DOHH2 (cell line): Measurements from ENCODE around the gene UNC45A.

ENCODE experiments used
- H3F3A ChIP-seq: fragments of 200-600 bp; sonication (generic), shearing (Covaris generic); 2 replicates; pipeline ENCODE4 v1.6.0; 2016; ENCODE audit warnings: antibody characterized with exemption, mild to moderate bottlenecking; ENCODE audit not compliant: control insufficient read depth, insufficient read depth
- H3K27ac ChIP-seq: fragments of 200-600 bp; sonication (generic); 2 replicates; pipeline ENCODE4 v1.5.1; 2014; ENCODE audit warnings: low read depth, mild to moderate bottlenecking, low read length, moderate library complexity
- H3K27me3 ChIP-seq: fragments of 200-600 bp; sonication (generic); 2 replicates; pipeline ENCODE4 v1.6.1; 2014; ENCODE audit warnings: mild to moderate bottlenecking, low read length, mixed read lengths; ENCODE audit not compliant: control insufficient read depth
- H3K36me3 ChIP-seq: fragments of 200-600 bp; sonication (generic); 2 replicates; pipeline ENCODE4 v1.6.1; 2014; ENCODE audit warnings: mild to moderate bottlenecking, low read length, moderate library complexity, mixed read lengths; ENCODE audit not compliant: control insufficient read depth
- H3K4me1 ChIP-seq: fragments of 200-600 bp; sonication (generic); 2 replicates; pipeline ENCODE4 v1.6.1; 2014; ENCODE audit warnings: mild to moderate bottlenecking, low read length, mixed read lengths; ENCODE audit not compliant: control insufficient read depth
- H3K4me2 ChIP-seq: fragments of 200-600 bp; sonication (generic); 2 replicates; pipeline ENCODE4 v1.6.0; 2014; ENCODE audit warnings: mild to moderate bottlenecking, low read length, moderate library complexity
- H3K4me3 ChIP-seq: fragments of 200-600 bp; sonication (generic); 2 replicates; pipeline ENCODE4 v1.5.1; 2014; ENCODE audit warnings: mild to moderate bottlenecking, low read length, mixed read lengths
- H3K79me2 ChIP-seq: fragments of 200-600 bp; sonication (generic); 2 replicates; pipeline ENCODE4 v1.6.1; 2014; ENCODE audit warnings: mild to moderate bottlenecking, low read length, mixed read lengths; ENCODE audit not compliant: control insufficient read depth
- H3K9me2 ChIP-seq: fragments of 200-600 bp; sonication (generic); replicated peaks from 2 replicates; pipeline ENCODE4 v1.6.1; 2014; ENCODE audit warnings: mild to moderate bottlenecking, low read length, mixed read lengths; ENCODE audit not compliant: control insufficient read depth
- H3K9me3 ChIP-seq: fragments of 200-600 bp; sonication (generic); 2 replicates; pipeline ENCODE4 v1.6.1; 2014; ENCODE audit warnings: antibody characterized with exemption, low read length, mixed read lengths; ENCODE audit not compliant: control insufficient read depth, insufficient read depth
- H4K20me1 ChIP-seq: fragments of 200-600 bp; sonication (generic); 2 replicates; pipeline ENCODE4 v1.6.0; 2014; ENCODE audit warnings: low read depth, mild to moderate bottlenecking, antibody characterized with exemption, low read length, moderate library complexity; ENCODE audit not compliant: control insufficient read depth, insufficient read depth
- EZH2phosphoT487 ChIP-seq: fragments of 200-600 bp; sonication (generic); IDR thresholded peaks from 2 replicates; pipeline ENCODE4 v1.6.1; 2017; ENCODE audit warnings: borderline replicate concordance, mild to moderate bottlenecking, antibody characterized with exemption, low read length, moderate library complexity, mixed read lengths
- TF ChIP-seq, protein P1 (sequence below): fragments of 200-600 bp; sonication (generic); IDR thresholded peaks from one replicate; pipeline ENCODE4 v1.5.1; 2014; ENCODE audit warnings: antibody characterized with exemption, mild to moderate bottlenecking, low read depth, low read length; ENCODE audit not compliant: poor library complexity, severe bottlenecking

Gene UNC45A

DNA sequence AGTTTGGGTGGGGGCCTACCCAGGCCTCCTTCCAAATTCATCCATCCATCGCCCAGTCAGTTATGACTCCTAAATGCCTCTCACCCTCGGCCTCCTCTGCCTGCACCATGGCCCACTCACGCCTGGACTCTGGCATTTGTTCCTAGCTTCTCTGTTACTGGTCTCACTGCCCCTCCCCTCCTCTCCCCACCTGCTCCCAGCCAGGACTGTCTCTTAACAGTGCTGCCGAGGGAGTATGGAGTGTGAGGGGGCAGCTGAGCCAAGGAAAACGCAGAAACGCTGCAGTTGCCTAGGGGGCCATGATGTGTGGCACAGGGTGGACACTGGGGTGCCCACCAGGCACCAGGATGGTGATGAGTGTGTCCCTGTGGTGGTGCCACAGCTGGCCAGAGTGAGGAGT lies 22.7 kb downstream of the UNC45A start:
- H3K4me3 ChIP-seq = no peak overlapping the region
- H3K4me1 ChIP-seq = peaks cover 24% of the 10 kb centered on the region
- H4K20me1 ChIP-seq = 0 out of 2 replicates have a peak, but pooled peaks cover 4% of the 10 kb centered on the region
- TF ChIP-seq, protein P1, sequence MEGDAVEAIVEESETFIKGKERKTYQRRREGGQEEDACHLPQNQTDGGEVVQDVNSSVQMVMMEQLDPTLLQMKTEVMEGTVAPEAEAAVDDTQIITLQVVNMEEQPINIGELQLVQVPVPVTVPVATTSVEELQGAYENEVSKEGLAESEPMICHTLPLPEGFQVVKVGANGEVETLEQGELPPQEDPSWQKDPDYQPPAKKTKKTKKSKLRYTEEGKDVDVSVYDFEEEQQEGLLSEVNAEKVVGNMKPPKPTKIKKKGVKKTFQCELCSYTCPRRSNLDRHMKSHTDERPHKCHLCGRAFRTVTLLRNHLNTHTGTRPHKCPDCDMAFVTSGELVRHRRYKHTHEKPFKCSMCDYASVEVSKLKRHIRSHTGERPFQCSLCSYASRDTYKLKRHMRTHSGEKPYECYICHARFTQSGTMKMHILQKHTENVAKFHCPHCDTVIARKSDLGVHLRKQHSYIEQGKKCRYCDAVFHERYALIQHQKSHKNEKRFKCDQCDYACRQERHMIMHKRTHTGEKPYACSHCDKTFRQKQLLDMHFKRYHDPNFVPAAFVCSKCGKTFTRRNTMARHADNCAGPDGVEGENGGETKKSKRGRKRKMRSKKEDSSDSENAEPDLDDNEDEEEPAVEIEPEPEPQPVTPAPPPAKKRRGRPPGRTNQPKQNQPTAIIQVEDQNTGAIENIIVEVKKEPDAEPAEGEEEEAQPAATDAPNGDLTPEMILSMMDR = no peak
- no peak for TF ChIP-seq EZH2phosphoT487
- H3K27me3 ChIP-seq = no peaks in the 10 kb centered on the region
- H3K4me2 ChIP-seq = peak overlapping the region; percentile 87; the same call in 1 of the 2 replicates
- no peaks in the 10 kb centered on the region for H3K9me3 ChIP-seq
- H3F3A ChIP-seq = peaks cover 10% of the 10 kb centered on the region
- peaks cover 73% of the 10 kb centered on the region for H3K36me3 ChIP-seq
- no peaks in the 10 kb centered on the region for H3K9me2 ChIP-seq
- peaks cover 36% of the 10 kb centered on the region for H3K79me2 ChIP-seq
- H3K27ac ChIP-seq = no peak overlapping the region

GRCh38 chr15:90959028-90959595 lies 24.0 kb downstream of the UNC45A start:
- Histone ChIP-seq H3K27me3 (no peaks in the 10 kb centered on the region), H3K79me2 (peaks cover 48% of the 10 kb centered on the region), H3K4me2 (no peak overlapping the region), H3F3A (peaks cover 21% of the 10 kb centered on the region), H3K36me3 (peaks cover 73% of the 10 kb centered on the region), H4K20me1 (peaks cover 7% of the 10 kb centered on the region; the same call in 1 of the 2 replicates), H3K4me1 (peaks cover 22% of the 10 kb centered on the region), H3K9me2 (no peaks in the 10 kb centered on the region), H3K4me3 (no peak overlapping the region), H3K27ac (no peak overlapping the region), H3K9me3 (no peaks in the 10 kb centered on the region)
- TF ChIP-seq, protein P1 = no peak
- TF ChIP-seq EZH2phosphoT487 = no peak

- no peaks in the 10 kb centered on the region for H3K27me3 ChIP-seq
- TF ChIP-seq, protein P1 = no peak
- TF ChIP-seq EZH2phosphoT487 = no peak
- H3K27ac ChIP-seq = no peak overlapping the region
- peaks cover 7% of the 10 kb centered on the region; the same call in 1 of the 2 replicates for H4K20me1 ChIP-seq
- H3K9me3 ChIP-seq = no peaks in the 10 kb centered on the region
- no peak overlapping the region for H3K4me2 ChIP-seq
- no peaks in the 10 kb centered on the region for H3K9me2 ChIP-seq
- peaks cover 18% of the 10 kb centered on the region for H3K4me1 ChIP-seq
- H3K36me3 ChIP-seq = peaks cover 80% of the 10 kb centered on the region
- H3K4me3 ChIP-seq = no peak overlapping the region
- peaks cover 21% of the 10 kb centered on the region for H3F3A ChIP-seq
- peaks cover 52% of the 10 kb centered on the region for H3K79me2 ChIP-seq
These were observed 24.8 kb downstream of the UNC45A start for GRCh38 chr15:90959894-90960293.
